ENCODE data around the gene ZRANB2. TPM values are rescaled to one million over a fixed set of nuclear protein-coding genes. Genes with fewer than 3 reads are reported as not detected.

The ZRANB2 gene
- total and polyA plus RNA-seq, 2 experiments from 2014 or later: 63.3 to 69.8 TPM

DNA sequence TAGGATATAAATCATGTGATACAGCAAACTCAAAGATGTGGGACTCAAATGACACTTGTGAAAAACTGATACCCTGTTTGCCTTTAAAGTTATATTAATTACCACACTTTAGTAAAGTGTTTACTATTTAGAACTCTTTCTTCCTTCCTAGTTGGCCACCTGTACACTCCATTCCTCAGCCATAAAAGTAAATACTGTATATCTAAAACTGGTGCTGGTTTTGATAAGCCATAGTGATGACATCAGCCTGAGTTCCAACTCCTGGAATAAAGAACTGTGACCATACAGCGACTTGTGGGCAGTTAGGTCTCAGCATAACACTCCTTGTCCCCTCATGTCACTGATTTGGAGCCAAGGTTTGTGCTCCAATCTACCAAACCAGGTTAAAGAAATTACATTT, 36.0 kb downstream of the ZRANB2 start:
- Histone ChIP-seq H3K79me2 (no peaks in the 10 kb centered on the region), H3K9me3 (ENCODE audit: low read depth) (no peaks in the 10 kb centered on the region), H2AFZ (no peak overlapping the region), H3K4me3 (no peak overlapping the region), H3K9me2 (replicated peaks; ENCODE audit: insufficient read depth) (no peaks in the 10 kb centered on the region), H3K36me3 (replicated peaks; ENCODE audit: insufficient read depth, low read depth) (no peaks in the 10 kb centered on the region), H4K20me1 (ENCODE audit: insufficient read depth, poor library complexity, severe bottlenecking) (no peaks in the 10 kb centered on the region), H3K4me1 (ENCODE audit: insufficient read depth) (peaks cover 7% of the 10 kb centered on the region), H3K27me3 (peaks cover 51% of the 10 kb centered on the region), H3K27ac (no peak overlapping the region), H3K4me2 (no peak overlapping the region)
- no peak for DNase-seq (ENCODE audit: low spot score)
- WGBS (ENCODE audit: low lambda C conversion rate, missing lambda C conversion rate): 93% methylated on average over 1 of the region's 1 CpG
- TF ChIP-seq CTCF (IDR thresholded peaks at IDR 0.05; ENCODE audit: poor library complexity) (no peak), EZH2phosphoT487 (IDR thresholded peaks at IDR 0.05; ENCODE audit: low read depth, severe bottlenecking, unreplicated experiment) (no peak), EZH2 (IDR thresholded peaks at IDR 0.05; ENCODE audit: borderline replicate concordance) (no peak)

- H3K4me3 ChIP-seq: no peak overlapping the region
- no peak for DNase-seq (ENCODE audit: low spot score)
- TF ChIP-seq CTCF (IDR thresholded peaks at IDR 0.05; ENCODE audit: poor library complexity) (no peak), EZH2 (IDR thresholded peaks at IDR 0.05; ENCODE audit: borderline replicate concordance) (no peak), EZH2phosphoT487 (IDR thresholded peaks at IDR 0.05; ENCODE audit: low read depth, severe bottlenecking, unreplicated experiment) (no peak)
These were observed 37.8 kb downstream of the ZRANB2 start for GRCh38 chr1:71043065-71043464.

DNA sequence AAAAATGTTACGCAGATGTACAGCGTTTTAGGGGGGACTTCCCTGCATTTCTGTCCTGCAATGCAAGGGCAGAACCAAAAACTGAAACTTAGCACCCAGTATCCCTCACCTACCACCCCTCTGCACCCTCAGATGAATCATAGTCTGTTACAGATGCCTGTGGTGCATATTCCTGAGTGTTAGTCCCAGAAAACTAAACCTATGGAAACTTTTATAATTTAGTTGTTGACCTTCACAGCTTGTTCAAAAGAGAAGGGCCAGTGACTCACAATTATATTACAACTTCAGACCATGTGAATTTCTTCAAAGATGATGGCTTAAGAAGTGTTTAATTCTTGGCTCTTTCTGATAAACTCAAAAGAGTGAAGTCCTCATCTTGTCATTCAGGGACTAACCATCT, 39.0 kb downstream of the ZRANB2 start:
- Histone ChIP-seq H3K79me2 (no peaks in the 10 kb centered on the region), H4K20me1 (ENCODE audit: insufficient read depth, poor library complexity, severe bottlenecking) (no peaks in the 10 kb centered on the region), H3K4me3 (no peak overlapping the region), H3K27ac (no peak overlapping the region), H3K9me3 (ENCODE audit: low read depth) (no peaks in the 10 kb centered on the region), H3K9me2 (replicated peaks; ENCODE audit: insufficient read depth) (no peaks in the 10 kb centered on the region), H3K27me3 (peaks cover 27% of the 10 kb centered on the region), H2AFZ (no peak overlapping the region), H3K4me1 (ENCODE audit: insufficient read depth) (no peaks in the 10 kb centered on the region), H3K4me2 (no peak overlapping the region), H3K36me3 (replicated peaks; ENCODE audit: insufficient read depth, low read depth) (no peaks in the 10 kb centered on the region)
- no peak for DNase-seq (ENCODE audit: low spot score)
- TF ChIP-seq CTCF (IDR thresholded peaks at IDR 0.05; ENCODE audit: poor library complexity): no peak
- no peak for TF ChIP-seq EZH2 (IDR thresholded peaks at IDR 0.05; ENCODE audit: borderline replicate concordance)
- no peak for TF ChIP-seq EZH2phosphoT487 (IDR thresholded peaks at IDR 0.05; ENCODE audit: low read depth, severe bottlenecking, unreplicated experiment)
- 78% methylated on average over 2 of the region's 2 CpGs for WGBS (ENCODE audit: low lambda C conversion rate, missing lambda C conversion rate)

More at GRCh38 chr1:71043065-71043464, 37.8 kb downstream of the ZRANB2 start:
- no peaks in the 10 kb centered on the region for H3K9me3 ChIP-seq (ENCODE audit: low read depth)
- no peaks in the 10 kb centered on the region for H3K36me3 ChIP-seq (replicated peaks; ENCODE audit: insufficient read depth, low read depth)
- H3K27me3 ChIP-seq: peaks cover 39% of the 10 kb centered on the region
- no peaks in the 10 kb centered on the region for H3K79me2 ChIP-seq
- H3K4me1 ChIP-seq (ENCODE audit: insufficient read depth): peaks cover 4% of the 10 kb centered on the region
- no peaks in the 10 kb centered on the region for H4K20me1 ChIP-seq (ENCODE audit: insufficient read depth, poor library complexity, severe bottlenecking)
- no peak overlapping the region for H3K4me2 ChIP-seq
- H2AFZ ChIP-seq: no peak overlapping the region
- H3K27ac ChIP-seq: no peak overlapping the region
- no peaks in the 10 kb centered on the region for H3K9me2 ChIP-seq (replicated peaks; ENCODE audit: insufficient read depth)

- Histone ChIP-seq H3K79me2 (no peaks in the 10 kb centered on the region), H3K9me3 (ENCODE audit: low read depth) (no peaks in the 10 kb centered on the region), H3K9me2 (replicated peaks; ENCODE audit: insufficient read depth) (no peaks in the 10 kb centered on the region), H4K20me1 (ENCODE audit: insufficient read depth, poor library complexity, severe bottlenecking) (no peaks in the 10 kb centered on the region), H3K36me3 (replicated peaks; ENCODE audit: insufficient read depth, low read depth) (no peaks in the 10 kb centered on the region), H3K27me3 (peaks cover 14% of the 10 kb centered on the region), H2AFZ (no peak overlapping the region), H3K27ac (no peak overlapping the region), H3K4me3 (no peak overlapping the region), H3K4me2 (no peak overlapping the region), H3K4me1 (ENCODE audit: insufficient read depth) (no peaks in the 10 kb centered on the region)
- TF ChIP-seq CTCF (IDR thresholded peaks at IDR 0.05; ENCODE audit: poor library complexity): no peak
- TF ChIP-seq EZH2phosphoT487 (IDR thresholded peaks at IDR 0.05; ENCODE audit: low read depth, severe bottlenecking, unreplicated experiment): no peak
- no peak for TF ChIP-seq EZH2 (IDR thresholded peaks at IDR 0.05; ENCODE audit: borderline replicate concordance)
- DNase-seq (ENCODE audit: low spot score): no peak
These were observed 41.1 kb downstream of the ZRANB2 start for GRCh38 chr1:71039661-71040262.

Data from hepatocyte (in vitro differentiated cells).